OCI-LY7 (cell line): ENCODE measurements around the gene CAMLG. TPM values are rescaled to one million over a fixed set of nuclear protein-coding genes. Genes with fewer than 3 reads are reported as not detected.

Experiments
- BruUV-seq: library from RNA; stranded (reverse); fragments of 400-500 nt; replicated peaks from 2 replicates; lab custom pipeline; 2021; lab: Mats Ljungman, UMichigan
- CTCF ChIA-PET: fragments of 300-600 bp; sonication (Branson Sonifier 250); formaldehyde crosslinking; loops from one replicate; lab custom pipeline; 2022; ENCODE audit warnings: antibody characterized with exemption; ENCODE audit not compliant: unreplicated experiment; lab: Charles Lee
- POLR2A ChIA-PET: fragments of 300-600 bp; sonication (Branson Sonifier 250); formaldehyde crosslinking; loops from one replicate; lab custom pipeline; 2022; ENCODE audit warnings: antibody characterized with exemption; lab: Charles Lee
- DNase-seq: peaks from one replicate; pipeline ENCODE4 v3.0.0-alpha.2; 2015; ENCODE audit warnings: low spot score
- H2AFZ ChIP-seq: fragments of 200-600 bp; sonication (generic), shearing (Covaris generic); 2 replicates; pipeline ENCODE4 v1.6.1; 2014; ENCODE audit warnings: mild to moderate bottlenecking, antibody characterized with exemption, low read length, moderate library complexity
- H3K27ac ChIP-seq: fragments of 200-600 bp; sonication (generic); 2 replicates; pipeline ENCODE4 v1.5.1; 2014; ENCODE audit warnings: mixed run types, low read depth, mild to moderate bottlenecking, moderate library complexity, low read length, inconsistent platforms; ENCODE audit not compliant: poor library complexity, severe bottlenecking
- H3K36me3 ChIP-seq: fragments of 200-600 bp; sonication (generic); 2 replicates; pipeline ENCODE4 v1.6.1; 2014; ENCODE audit warnings: mild to moderate bottlenecking, antibody characterized with exemption, low read length, moderate library complexity, mixed read lengths; ENCODE audit not compliant: insufficient read depth
- H3K4me1 ChIP-seq: fragments of 200-600 bp; sonication (generic); 2 replicates; pipeline ENCODE4 v1.5.1; 2014; ENCODE audit warnings: mild to moderate bottlenecking, low read length; ENCODE audit not compliant: insufficient read depth, poor library complexity, severe bottlenecking
- H3K4me2 ChIP-seq: fragments of 200-600 bp; sonication (generic); 2 replicates; pipeline ENCODE4 v1.6.1; 2014; ENCODE audit warnings: mild to moderate bottlenecking, low read length
- H3K4me3 ChIP-seq: fragments of 200-600 bp; sonication (generic); 2 replicates; pipeline ENCODE4 v1.5.1; 2014; ENCODE audit warnings: mild to moderate bottlenecking, low read depth, low read length; ENCODE audit not compliant: poor library complexity, severe bottlenecking
- H3K79me2 ChIP-seq: fragments of 200-600 bp; sonication (generic); 2 replicates; pipeline ENCODE4 v1.6.1; 2016; ENCODE audit warnings: low read depth, mild to moderate bottlenecking, low read length, moderate library complexity, mixed read lengths; ENCODE audit not compliant: insufficient read depth
- H3K9me2 ChIP-seq: fragments of 200-600 bp; sonication (generic); 2 replicates; pipeline ENCODE4 v1.6.1; 2016; ENCODE audit warnings: mild to moderate bottlenecking, low read length, mixed read lengths; ENCODE audit not compliant: insufficient read depth
- H3K9me3 ChIP-seq: fragments of 200-600 bp; sonication (generic); 2 replicates; pipeline ENCODE4 v1.6.1; 2014; ENCODE audit warnings: mild to moderate bottlenecking, mixed run types, low read length, mixed read lengths
- H4K20me1 ChIP-seq: fragments of 200-600 bp; sonication (generic); 2 replicates; pipeline ENCODE4 v1.6.1; 2014; ENCODE audit warnings: mild to moderate bottlenecking, antibody characterized with exemption, low read length, moderate library complexity, mixed read lengths; ENCODE audit not compliant: insufficient read depth
- EZH2phosphoT487 ChIP-seq: fragments of 200-600 bp; sonication (generic); IDR thresholded peaks from 2 replicates; pipeline ENCODE4 v1.6.1; 2018; ENCODE audit warnings: low read depth, borderline replicate concordance, mild to moderate bottlenecking, mixed run types, antibody characterized with exemption, low read length, moderate library complexity, mixed read lengths
- intact Hi-C: fragments of 100-400 bp; cut with micrococcal nuclease; formaldehyde crosslinking; loops from one replicate; pipeline ENCODE4 v1.10.0; 2022; ENCODE audit not compliant: unreplicated experiment
- total RNA-seq, 2 experiments: library from RNA; depleted of rRNA in 1 of 2; stranded (reverse); fragments of >200 nt in 1 of 2; shearing (Covaris generic) in 1 of 2; gene quantifications; 2 replicates each; pipeline ENCODE4 v1.2.3, GENCODE V29; 2014 to 2022
- TF ChIP-seq, protein P1 (sequence below): fragments of 200-600 bp; sonication (generic); conservative IDR thresholded peaks from 2 replicates; pipeline ENCODE4 v1.5.1; 2014; ENCODE audit warnings: mild to moderate bottlenecking, antibody characterized with exemption, low read length, moderate library complexity, mixed read lengths

The CAMLG gene
- total RNA-seq, 2 experiments from 2014 or later = 28.5 to 36.6 TPM

DNA sequence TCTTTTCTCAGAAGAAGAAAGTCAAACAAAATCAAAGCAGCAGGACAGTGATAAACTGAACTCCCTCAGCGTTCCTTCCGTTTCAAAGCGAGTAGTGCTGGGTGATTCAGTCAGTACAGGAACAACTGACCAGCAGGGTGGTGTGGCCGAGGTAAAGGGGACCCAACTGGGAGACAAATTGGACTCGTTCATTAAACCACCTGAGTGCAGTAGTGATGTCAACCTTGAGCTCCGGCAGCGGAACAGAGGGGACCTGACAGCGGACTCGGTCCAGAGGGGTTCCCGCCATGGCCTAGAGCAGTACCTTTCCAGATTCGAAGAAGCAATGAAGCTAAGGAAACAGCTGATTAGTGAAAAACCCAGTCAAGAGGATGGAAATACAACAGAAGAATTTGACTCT lies 2.7 kb downstream of the CAMLG start:
- intact Hi-C loops = no loop called here
- no TSS peak for BruUV-seq

DNA sequence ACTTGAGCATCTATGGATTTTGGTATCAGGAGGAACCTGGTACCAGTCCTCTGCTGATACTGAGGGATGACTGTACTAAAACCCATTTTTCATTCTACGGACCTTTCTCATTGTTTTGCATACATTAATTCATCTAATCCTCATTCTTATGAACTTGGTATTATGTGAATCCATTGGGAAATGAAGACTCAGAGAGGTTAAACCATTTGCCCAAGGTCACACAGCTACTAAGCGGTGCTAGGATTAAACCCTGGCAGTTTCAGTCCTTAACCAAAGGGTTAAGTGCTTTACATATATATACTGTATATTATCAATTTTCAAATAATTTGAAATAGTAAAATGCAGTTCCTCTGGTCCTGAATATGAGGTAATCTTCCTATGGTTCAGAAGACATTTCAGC lies 3.8 kb downstream of the CAMLG start:
- peaks cover 51% of the 10 kb centered on the region for H3K79me2 ChIP-seq
- intact Hi-C loops = no loop called here
- no peak overlapping the region for H2AFZ ChIP-seq
- DNase-seq = no peak
- H3K9me2 ChIP-seq = no peaks in the 10 kb centered on the region
- TF ChIP-seq EZH2phosphoT487 = no peak
- TF ChIP-seq, protein P1, sequence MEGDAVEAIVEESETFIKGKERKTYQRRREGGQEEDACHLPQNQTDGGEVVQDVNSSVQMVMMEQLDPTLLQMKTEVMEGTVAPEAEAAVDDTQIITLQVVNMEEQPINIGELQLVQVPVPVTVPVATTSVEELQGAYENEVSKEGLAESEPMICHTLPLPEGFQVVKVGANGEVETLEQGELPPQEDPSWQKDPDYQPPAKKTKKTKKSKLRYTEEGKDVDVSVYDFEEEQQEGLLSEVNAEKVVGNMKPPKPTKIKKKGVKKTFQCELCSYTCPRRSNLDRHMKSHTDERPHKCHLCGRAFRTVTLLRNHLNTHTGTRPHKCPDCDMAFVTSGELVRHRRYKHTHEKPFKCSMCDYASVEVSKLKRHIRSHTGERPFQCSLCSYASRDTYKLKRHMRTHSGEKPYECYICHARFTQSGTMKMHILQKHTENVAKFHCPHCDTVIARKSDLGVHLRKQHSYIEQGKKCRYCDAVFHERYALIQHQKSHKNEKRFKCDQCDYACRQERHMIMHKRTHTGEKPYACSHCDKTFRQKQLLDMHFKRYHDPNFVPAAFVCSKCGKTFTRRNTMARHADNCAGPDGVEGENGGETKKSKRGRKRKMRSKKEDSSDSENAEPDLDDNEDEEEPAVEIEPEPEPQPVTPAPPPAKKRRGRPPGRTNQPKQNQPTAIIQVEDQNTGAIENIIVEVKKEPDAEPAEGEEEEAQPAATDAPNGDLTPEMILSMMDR = no peak
- H3K4me3 ChIP-seq = no peak overlapping the region
- H3K27ac ChIP-seq = no peak overlapping the region
- ChIA-PET CTCF (no interaction called here), POLR2A (no interaction called here)
- H3K36me3 ChIP-seq = peaks cover 41% of the 10 kb centered on the region
- no peaks in the 10 kb centered on the region for H4K20me1 ChIP-seq
- BruUV-seq = no TSS peak
- H3K9me3 ChIP-seq = no peaks in the 10 kb centered on the region
- H3K4me1 ChIP-seq = peaks cover 16% of the 10 kb centered on the region
- H3K4me2 ChIP-seq = no peak overlapping the region

More for the DNA sequence above, 2.7 kb downstream of the CAMLG start:
- TF ChIP-seq, protein P1 = no peak
- TF ChIP-seq EZH2phosphoT487 = no peak
- Histone ChIP-seq H3K4me2 (no peak overlapping the region), H3K79me2 (peaks cover 51% of the 10 kb centered on the region), H3K9me3 (no peaks in the 10 kb centered on the region), H2AFZ (no peak overlapping the region), H4K20me1 (no peaks in the 10 kb centered on the region), H3K27ac (no peak overlapping the region), H3K4me3 (no peak overlapping the region), H3K36me3 (peaks cover 41% of the 10 kb centered on the region), H3K4me1 (peaks cover 25% of the 10 kb centered on the region), H3K9me2 (no peaks in the 10 kb centered on the region)
- CTCF ChIA-PET = interaction anchor here (0.5 to 1.0 kb wide), 2 partner anchors 17 to 346 kb away, joined by 3 to 5 read pairs; partner anchors contain the start of gene DDX46
- POLR2A ChIA-PET = interaction anchor here (0.6 to 2.9 kb wide), 4 partner anchors 16 to 165 kb away, joined by 3 to 14 read pairs (median 5); no protein-coding TSS in a partner anchor
- no peak for DNase-seq

DNA sequence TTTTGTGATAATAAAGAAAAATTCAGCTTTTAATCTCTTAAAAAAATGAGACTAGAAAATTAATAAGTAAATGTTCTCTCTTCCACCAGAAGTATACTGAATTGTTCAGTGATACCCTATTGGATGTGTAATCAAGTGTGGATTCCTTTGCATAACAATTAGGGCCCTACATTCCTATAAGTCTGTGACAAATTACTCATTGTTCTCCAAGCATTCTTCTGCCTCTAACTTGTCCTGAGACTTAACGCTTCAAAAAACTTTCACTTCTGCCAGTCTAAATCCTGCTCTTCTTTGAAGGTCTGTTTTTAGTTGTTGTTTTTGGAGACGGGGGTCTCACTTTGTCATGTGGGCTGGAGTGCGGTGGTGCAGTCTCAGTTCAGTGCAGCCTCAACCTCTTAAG lies 11.1 kb downstream of the CAMLG start:
- intact Hi-C loops = no loop called here
- Histone ChIP-seq H3K9me3 (no peaks in the 10 kb centered on the region), H3K36me3 (peaks cover 28% of the 10 kb centered on the region), H4K20me1 (no peaks in the 10 kb centered on the region), H3K27ac (peak overlapping the region; percentile 12), H3K9me2 (no peaks in the 10 kb centered on the region), H2AFZ (no peak overlapping the region), H3K4me2 (peak overlapping the region; percentile 25), H3K4me3 (no peak overlapping the region), H3K79me2 (no peaks in the 10 kb centered on the region; the same call in 1 of the 2 replicates), H3K4me1 (peaks cover 16% of the 10 kb centered on the region)
- ChIA-PET CTCF (no interaction called here), POLR2A (interaction anchor here (0.8 to 2.3 kb wide), 3 partner anchors 8 to 13 kb away, joined by 3 to 15 read pairs (median 4); partner anchors contain the start of gene DDX46)
- TF ChIP-seq EZH2phosphoT487 = no peak
- DNase-seq = no peak
- BruUV-seq = no TSS peak
